GM23338 (cell line): ENCODE results near the gene USP6NL. TPM values are rescaled to one million over a fixed set of nuclear protein-coding genes. Genes with fewer than 3 reads are reported as not detected.

ENCODE experiments used
- ATAC-seq: fragments of 200-7000 bp; cut with Tn5 transposase; 3 replicates; pipeline ENCODE4 v1.9.1; 2020
- DNase-seq: peaks from one replicate; pipeline ENCODE4 v3.0.0-alpha.2; 2015; ENCODE audit warnings: low spot score
- H2AFZ ChIP-seq: fragments of 200-600 bp; sonication (generic); 2 replicates; pipeline ENCODE4 v1.8.0; 2016; ENCODE audit warnings: antibody characterized with exemption, mild to moderate bottlenecking, moderate library complexity
- H3F3A ChIP-seq: fragments of 200-600 bp; sonication (generic); replicated peaks from 2 replicates; pipeline ENCODE4 v1.8.0; 2017; ENCODE audit warnings: antibody characterized with exemption, mixed run types, low read depth
- H3K27ac ChIP-seq: fragments of 200-600 bp; sonication (generic); 2 replicates; pipeline ENCODE4 v1.6.1; 2016; ENCODE audit warnings: low read depth
- H3K27me3 ChIP-seq: fragments of 200-600 bp; sonication (generic); 2 replicates; pipeline ENCODE4 v1.8.0; 2016; ENCODE audit warnings: mild to moderate bottlenecking, mixed run types, moderate library complexity; ENCODE audit not compliant: insufficient read depth
- H3K36me3 ChIP-seq: fragments of 200-600 bp; sonication (generic); 2 replicates; pipeline ENCODE4 v1.8.0; 2016; ENCODE audit warnings: mild to moderate bottlenecking; ENCODE audit not compliant: insufficient read depth
- H3K4me1 ChIP-seq: fragments of 200-600 bp; sonication (generic); 2 replicates; pipeline ENCODE4 v1.8.0; 2016; ENCODE audit warnings: mild to moderate bottlenecking, moderate library complexity; ENCODE audit not compliant: insufficient read depth
- H3K4me2 ChIP-seq: fragments of 200-600 bp; sonication (generic); 2 replicates; pipeline ENCODE4 v1.7.1; 2017; ENCODE audit warnings: mixed run types
- H3K4me3 ChIP-seq: fragments of 200-600 bp; sonication (generic); 2 replicates; pipeline ENCODE4 v1.6.1; 2016; ENCODE audit warnings: mixed run types
- H3K79me2 ChIP-seq: fragments of 200-600 bp; sonication (generic); replicated peaks from 2 replicates; pipeline ENCODE4 v1.8.0; 2017; ENCODE audit warnings: mild to moderate bottlenecking; ENCODE audit not compliant: insufficient read depth
- H3K9me2 ChIP-seq: fragments of 200-600 bp; sonication (generic); 2 replicates; pipeline ENCODE4 v1.8.0; 2017; ENCODE audit not compliant: insufficient read depth
- H4K20me1 ChIP-seq: fragments of 200-600 bp; sonication (generic); replicated peaks from 2 replicates; pipeline ENCODE4 v1.8.0; 2017; ENCODE audit warnings: mild to moderate bottlenecking; ENCODE audit not compliant: insufficient read depth
- H3K27ac Mint-ChIP-seq: 2 replicates; pipeline ENCODE4 v1.8.0; 2020; ENCODE audit warnings: inconsistent platforms, mild to moderate bottlenecking, moderate library complexity, mixed read lengths
- H3K27me3 Mint-ChIP-seq: 3 replicates; pipeline ENCODE4 v1.8.0; 2022; ENCODE audit warnings: low read depth, mild to moderate bottlenecking, moderate library complexity, mixed read lengths, inconsistent platforms; ENCODE audit not compliant: insufficient read depth, poor library complexity
- H3K36me3 Mint-ChIP-seq: 3 replicates; pipeline ENCODE4 v1.8.0; 2021; ENCODE audit warnings: low read depth, mild to moderate bottlenecking, inconsistent platforms, moderate library complexity, mixed read lengths
- H3K4me1 Mint-ChIP-seq: 3 replicates; pipeline ENCODE4 v1.8.0; 2020; ENCODE audit warnings: mild to moderate bottlenecking, inconsistent platforms, mixed read lengths
- H3K4me3 Mint-ChIP-seq: 3 replicates; pipeline ENCODE4 v1.8.0; 2021; ENCODE audit warnings: moderate library complexity, mild to moderate bottlenecking, inconsistent platforms, mixed read lengths
- H3K9me3 Mint-ChIP-seq: 3 replicates; pipeline ENCODE4 v1.8.0; 2020; ENCODE audit warnings: moderate library complexity, mild to moderate bottlenecking, inconsistent platforms, mixed read lengths
- CTCF ChIP-seq, 2 experiments: fragments of 200-600 bp in 1 of 2; sonication (generic) in 1 of 2; conservative IDR thresholded peaks; 2 replicates each; pipeline versions ENCODE4 v1.5.1 to v1.6.1; 2016 to 2017; ENCODE audit warnings: antibody characterized with exemption in 2 of 2, low read depth in 2 of 2, mild to moderate bottlenecking in 2 of 2, moderate library complexity in 1 of 2
- ETS1 ChIP-seq: IDR thresholded peaks from 2 replicates; pipeline ENCODE4 v1.6.1; 2016; ENCODE audit warnings: antibody characterized with exemption
- EZH2 ChIP-seq: fragments of 200-600 bp; sonication (generic); IDR thresholded peaks from one replicate; pipeline ENCODE4 v1.8.0; 2017; ENCODE audit warnings: antibody characterized with exemption, mild to moderate bottlenecking, low read depth; ENCODE audit not compliant: unreplicated experiment
- EZH2phosphoT487 ChIP-seq: fragments of 200-600 bp; sonication (generic); IDR thresholded peaks from one replicate; pipeline ENCODE4 v1.8.1; 2018; ENCODE audit warnings: antibody characterized with exemption; ENCODE audit not compliant: unreplicated experiment
- JUNB ChIP-seq: IDR thresholded peaks from one replicate; pipeline ENCODE4 v1.6.1; 2016; ENCODE audit warnings: antibody characterized with exemption; ENCODE audit not compliant: unreplicated experiment
- NANOG ChIP-seq: IDR thresholded peaks from 2 replicates; pipeline ENCODE4 v1.6.1; 2016; ENCODE audit warnings: antibody characterized with exemption, borderline replicate concordance
- POLR2AphosphoS5 ChIP-seq: IDR thresholded peaks from 2 replicates; pipeline ENCODE4 v1.6.1; 2016; ENCODE audit warnings: antibody characterized with exemption, low read depth
- REST ChIP-seq: IDR thresholded peaks from one replicate; pipeline ENCODE4 v1.6.1; 2018; ENCODE audit warnings: antibody characterized with exemption; ENCODE audit not compliant: unreplicated experiment
- ZNF114 ChIP-seq: fragments of 250-450 bp; sonication (Bioruptor Pico); IDR thresholded peaks from 2 replicates; pipeline ENCODE4 v1.5.0; 2020; ENCODE audit warnings: mild to moderate bottlenecking, moderate library complexity
- polyA plus RNA-seq: library from polyadenylated mRNA; unstranded; fragments of >200 nt; fragmentation: Nextera tagmentation; extraction: Ambion mirVana; gene quantifications from 2 replicates; pipeline ENCODE4 v1.2.1, GENCODE V29; 2016
- total RNA-seq: library from RNA; depleted of rRNA; stranded (reverse); fragments of >200 nt; shearing (Covaris generic); gene quantifications from 2 replicates; pipeline ENCODE4 v1.2.3, GENCODE V29; 2014

USP6NL gene
- total and polyA plus RNA-seq, 2 experiments from 2014 or later, result 8.1 to 29.7 TPM

GRCh38 chr10:11600280-11600679, 11.2 kb downstream of the USP6NL start:
- H3K9me3 Mint-ChIP-seq, result no peaks in the 10 kb centered on the region; the same call in 2 of the 3 replicates
- no peak overlapping the region for H3K4me3 ChIP-seq
- no peak overlapping the region for H3K27ac ChIP-seq
- DNase-seq (no peak), ATAC-seq (no peak)
- H3F3A ChIP-seq, result no peaks in the 10 kb centered on the region
- H3K4me2 ChIP-seq, result no peak overlapping the region
- H3K27me3 Mint-ChIP-seq, result peaks cover 3% of the 10 kb centered on the region
- no peak overlapping the region for H2AFZ ChIP-seq
- H4K20me1 ChIP-seq, result peaks cover 44% of the 10 kb centered on the region
- no peak overlapping the region for H3K27ac Mint-ChIP-seq
- H3K4me1 ChIP-seq, result peaks cover 32% of the 10 kb centered on the region
- 0 out of 3 replicates have a peak, but pooled peaks cover 4% of the 10 kb centered on the region for H3K36me3 Mint-ChIP-seq
- no peaks in the 10 kb centered on the region for H3K36me3 ChIP-seq
- H3K27me3 ChIP-seq, result no peaks in the 10 kb centered on the region
- TF ChIP-seq ETS1, result no peak
- TF ChIP-seq REST, result no peak
- no peak for TF ChIP-seq CTCF (conservative IDR thresholded peaks at IDR 0.05; ENCODE audit: low read depth in 2 of 2)
- TF ChIP-seq NANOG, result no peak
- TF ChIP-seq POLR2AphosphoS5, result no peak
- no peak for TF ChIP-seq JUNB
- TF ChIP-seq ZNF114, result no peak
- H3K79me2 ChIP-seq, result peaks cover 100% of the 10 kb centered on the region
- no peaks in the 10 kb centered on the region for H3K9me2 ChIP-seq
- no peak overlapping the region for H3K4me3 Mint-ChIP-seq
- H3K4me1 Mint-ChIP-seq, result peaks cover 42% of the 10 kb centered on the region

GRCh38 chr10:11598712-11599397, 12.6 kb downstream of the USP6NL start:
- Histone ChIP-seq H3K4me1 (peaks cover 21% of the 10 kb centered on the region), H3K9me2 (no peaks in the 10 kb centered on the region), H3K27ac (no peak overlapping the region), H2AFZ (no peak overlapping the region), H3K79me2 (peaks cover 100% of the 10 kb centered on the region), H3K4me2 (no peak overlapping the region), H3K4me3 (no peak overlapping the region), H3F3A (no peaks in the 10 kb centered on the region), H3K27me3 (no peaks in the 10 kb centered on the region), H3K36me3 (no peaks in the 10 kb centered on the region), H4K20me1 (peaks cover 54% of the 10 kb centered on the region)
- Mint-ChIP-seq H3K27me3 (peaks cover 3% of the 10 kb centered on the region), H3K9me3 (no peaks in the 10 kb centered on the region; the same call in 2 of the 3 replicates), H3K4me1 (peaks cover 38% of the 10 kb centered on the region), H3K36me3 (0 out of 3 replicates have a peak, but pooled peaks cover 4% of the 10 kb centered on the region), H3K4me3 (no peak overlapping the region), H3K27ac (no peak overlapping the region)
- TF ChIP-seq EZH2phosphoT487, result no peak
- no peak for TF ChIP-seq CTCF (conservative IDR thresholded peaks at IDR 0.05; ENCODE audit: low read depth in 2 of 2)
- TF ChIP-seq ETS1, result no peak
- no peak for TF ChIP-seq REST
- no peak for TF ChIP-seq NANOG
- no peak for TF ChIP-seq EZH2
- ATAC-seq, result no peak
- DNase-seq, result no peak
